Measurements from ENCODE around the gene BOC.

GRCh38 chr3:113185194-113185835 is 26.0 kb upstream of the BOC start:
- TF ChIP-seq CTCF (conservative IDR thresholded peaks at IDR 0.05; ENCODE audit: low read length) (no peak), EZH2phosphoT487 (IDR thresholded peaks at IDR 0.05; ENCODE audit: borderline replicate concordance, low read depth, low read length) (no peak)

Data from OCI-LY7 (cell line).